ENCODE data around the gene MIPOL1. TPM values are rescaled to one million over a fixed set of nuclear protein-coding genes. Genes with fewer than 3 reads are reported as not detected.

Gene MIPOL1
- total RNA-seq, 1 donor from 2014 or later: 18.4 TPM

GRCh38 chr14:37466003-37466622 is 268.4 kb downstream of the MIPOL1 start:
- Histone ChIP-seq H3K79me2 (ENCODE audit: low read depth) (no peaks in the 10 kb centered on the region), H3K4me1 (no peaks in the 10 kb centered on the region), H3F3A (ENCODE audit: low read depth) (no peaks in the 10 kb centered on the region), H3K27me3 (no peaks in the 10 kb centered on the region), H3K4me3 (no peak overlapping the region), H3K27ac (no peak overlapping the region), H3K9ac (no peak overlapping the region), H3K9me3 (ENCODE audit: low read depth) (no peaks in the 10 kb centered on the region), H3K36me3 (no peaks in the 10 kb centered on the region), H4K20me1 (ENCODE audit: low read depth) (no peaks in the 10 kb centered on the region), H2AFZ (replicated peaks) (no peak overlapping the region), H3K4me2 (no peak overlapping the region)
- peaks cover 5% of the 10 kb centered on the region for H3K9me3 Mint-ChIP-seq
- no peak overlapping the region for H3K27ac Mint-ChIP-seq
- H3K27me3 Mint-ChIP-seq (ENCODE audit: insufficient read depth, low read depth): no peaks in the 10 kb centered on the region
- DNase-seq (ENCODE audit: low spot score): no peak
- H3K4me3 Mint-ChIP-seq: no peak overlapping the region
- no peaks in the 10 kb centered on the region for H3K4me1 Mint-ChIP-seq
- peaks cover under 1% of the 10 kb centered on the region for H3K36me3 Mint-ChIP-seq
- TF ChIP-seq EZH2 (IDR thresholded peaks at IDR 0.05) (no peak), CTCF (IDR thresholded peaks at IDR 0.05) (no peak), EZH2phosphoT487 (IDR thresholded peaks at IDR 0.05) (no peak)

- H3K4me3 Mint-ChIP-seq: no peak overlapping the region
- H3K36me3 Mint-ChIP-seq: no peaks in the 10 kb centered on the region
- H3K27ac Mint-ChIP-seq: no peak overlapping the region
- H3K9me3 ChIP-seq (ENCODE audit: low read depth): no peaks in the 10 kb centered on the region
- H3K4me1 ChIP-seq: no peaks in the 10 kb centered on the region
- H3K27me3 ChIP-seq: no peaks in the 10 kb centered on the region
- no peaks in the 10 kb centered on the region for H3K79me2 ChIP-seq (ENCODE audit: low read depth)
- no peak for TF ChIP-seq EZH2 (IDR thresholded peaks at IDR 0.05)
- TF ChIP-seq CTCF (IDR thresholded peaks at IDR 0.05): no peak
- no peak for TF ChIP-seq EZH2phosphoT487 (IDR thresholded peaks at IDR 0.05)
- no peak overlapping the region for H3K4me3 ChIP-seq
- H3K27ac ChIP-seq: no peak overlapping the region
- no peaks in the 10 kb centered on the region for H3F3A ChIP-seq (ENCODE audit: low read depth)
- no peaks in the 10 kb centered on the region for H3K4me1 Mint-ChIP-seq
- H3K9ac ChIP-seq: no peak overlapping the region
- H4K20me1 ChIP-seq (ENCODE audit: low read depth): no peaks in the 10 kb centered on the region
- no peak overlapping the region for H2AFZ ChIP-seq (replicated peaks)
- DNase-seq (ENCODE audit: low spot score): no peak
- H3K36me3 ChIP-seq: no peaks in the 10 kb centered on the region
- peaks cover 3% of the 10 kb centered on the region for H3K9me3 Mint-ChIP-seq
- H3K4me2 ChIP-seq: no peak overlapping the region
- no peaks in the 10 kb centered on the region for H3K27me3 Mint-ChIP-seq (ENCODE audit: insufficient read depth, low read depth)
Measured at GRCh38 chr14:37466623-37467088, 268.9 kb downstream of the MIPOL1 start.

- no peaks in the 10 kb centered on the region for H3K27me3 ChIP-seq
- H3K4me1 ChIP-seq: no peaks in the 10 kb centered on the region
- DNase-seq (ENCODE audit: low spot score): no peak
- H3K36me3 ChIP-seq: no peaks in the 10 kb centered on the region
- no peaks in the 10 kb centered on the region for H3K9me3 Mint-ChIP-seq
- no peak overlapping the region for H3K27ac Mint-ChIP-seq
- H3K36me3 Mint-ChIP-seq: no peaks in the 10 kb centered on the region
- no peak overlapping the region for H3K4me2 ChIP-seq
- no peaks in the 10 kb centered on the region for H3K9me3 ChIP-seq (ENCODE audit: low read depth)
- no peak overlapping the region for H2AFZ ChIP-seq (replicated peaks)
- H3K79me2 ChIP-seq (ENCODE audit: low read depth): no peaks in the 10 kb centered on the region
- no peaks in the 10 kb centered on the region for H3K27me3 Mint-ChIP-seq (ENCODE audit: insufficient read depth, low read depth)
- no peak overlapping the region for H3K4me3 Mint-ChIP-seq
- no peak overlapping the region for H3K9ac ChIP-seq
- no peaks in the 10 kb centered on the region for H4K20me1 ChIP-seq (ENCODE audit: low read depth)
- no peak for TF ChIP-seq EZH2 (IDR thresholded peaks at IDR 0.05)
- no peak for TF ChIP-seq CTCF (IDR thresholded peaks at IDR 0.05)
- no peak for TF ChIP-seq EZH2phosphoT487 (IDR thresholded peaks at IDR 0.05)
- H3K4me1 Mint-ChIP-seq: no peaks in the 10 kb centered on the region
- no peak overlapping the region for H3K27ac ChIP-seq
- H3F3A ChIP-seq (ENCODE audit: low read depth): no peaks in the 10 kb centered on the region
- H3K4me3 ChIP-seq: no peak overlapping the region
Measured at GRCh38 chr14:37469650-37470049, 271.9 kb downstream of the MIPOL1 start.
